SH-SY5Y (cell line): ENCODE data around the gene AFAP1L2.

Source experiments
- GATA2 ChIP-seq: IDR thresholded peaks from 2 replicates; pipeline ENCODE4 v1.6.1; 2011; ENCODE audit warnings: mild to moderate bottlenecking, low read depth, low read length
- GATA3 ChIP-seq: IDR thresholded peaks from 2 replicates; pipeline ENCODE4 v1.6.1; 2011; ENCODE audit warnings: low read depth, mild to moderate bottlenecking, low read length, moderate library complexity

DNA sequence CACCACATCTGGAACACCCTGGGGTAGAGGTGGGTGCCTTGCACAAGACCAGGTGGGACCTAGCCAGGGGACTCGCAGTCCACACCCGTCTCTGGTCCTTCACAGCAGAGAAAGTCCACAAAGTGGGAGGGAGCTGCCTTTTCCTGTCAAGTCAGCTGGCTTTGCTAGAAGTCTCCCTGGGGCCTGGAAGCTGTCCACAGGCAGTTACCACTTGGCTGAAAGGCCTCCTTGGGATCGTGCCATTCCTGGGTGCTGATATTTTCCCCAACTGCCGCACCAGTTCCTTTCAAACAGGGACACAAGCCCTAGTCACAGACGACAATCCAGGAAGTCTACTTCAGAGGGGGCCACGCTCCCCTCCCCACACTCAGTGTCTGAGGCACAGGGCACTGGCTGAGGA is 75.4 kb downstream of the AFAP1L2 start:
- TF ChIP-seq GATA2, result no peak
- no peak for TF ChIP-seq GATA3
